Stimulated activated CD8-positive, alpha-beta memory T cell treated with anti-CD3 and anti-CD28 coated beads, Interleukin-4, amount 100 ng/mL, for 24 hours (primary cell): ENCODE measurements around the gene SRGAP2.
"Not testable (repeated sequence)": the region's sequence is repeated elsewhere in the genome, so short reads cannot be mapped to it uniquely, and the experiment has no call there.

Experiments
- DNase-seq: peaks from one replicate; pipeline ENCODE4 v3.0.0-alpha.2; 2020; ENCODE audit warnings: low read depth

SRGAP2 gene

DNA sequence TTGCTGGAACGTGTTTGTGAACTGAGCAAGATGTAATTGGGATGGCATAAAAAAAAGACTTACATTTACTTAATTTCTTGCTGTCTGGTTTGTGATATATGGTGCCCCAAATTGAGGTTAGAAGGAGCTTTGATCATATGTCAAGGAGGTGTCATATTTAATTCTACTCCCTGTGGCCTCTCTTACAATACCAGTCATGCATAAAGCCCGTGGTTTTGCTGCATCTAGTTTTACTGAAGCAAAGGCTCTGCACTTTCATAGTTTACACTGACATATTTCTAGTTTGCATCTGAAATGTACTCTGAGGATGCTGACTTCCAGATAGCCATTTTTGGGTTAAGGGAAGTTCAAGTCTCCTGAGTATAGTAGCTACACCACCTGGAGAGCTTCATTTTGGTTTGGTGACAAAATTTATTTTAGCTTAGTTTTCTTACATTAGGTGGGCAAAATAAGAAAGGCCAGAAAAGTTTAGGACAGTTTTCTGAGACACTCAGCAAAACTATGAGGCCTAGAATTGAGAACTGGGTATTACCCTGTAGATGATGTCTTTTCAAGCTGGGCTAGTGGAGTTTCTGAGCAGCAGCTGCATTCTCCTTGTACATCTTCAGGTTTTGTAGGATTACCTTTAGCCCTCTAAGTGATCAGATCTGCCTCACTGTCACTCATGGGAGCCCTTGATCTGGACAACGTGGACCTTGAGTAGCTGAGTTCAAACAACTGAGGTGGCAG is 47.8 kb downstream of the SRGAP2 start:
- DNase-seq: not testable (repeated sequence)

- DNase-seq: not testable (repeated sequence)
Observed at GRCh38 chr1:206252680-206253335, 49.5 kb downstream of the SRGAP2 start.
